CD4-positive, alpha-beta T cell treated with Interleukin-15 for 1 hour (primary cell): Measurements from ENCODE around the gene FTCD.
A peak's percentile ranks its signal among the peaks of the same experiment; 100 is the strongest.
"Not testable (repeated sequence)": the region's sequence is repeated elsewhere in the genome, so short reads cannot be mapped to it uniquely, and the experiment has no call there.

Experiments used
- DNase-seq: peaks from one replicate; pipeline ENCODE4 v3.0.0-alpha.2; 2020

FTCD gene

GRCh38 chr21:46155514-46156377 is at the start of gene FTCD:
FTCD (minus strand) TSS chr21:46155579; CDS start chr21:46155523, 56 bp downstream.
- peak; percentile 14 for DNase-seq

- no peak for DNase-seq
Measured at GRCh38 chr21:46205166-46205565, 49.8 kb upstream of the FTCD start.

GRCh38 chr21:46203203-46203600 is 47.8 kb upstream of the FTCD start:
- DNase-seq, result no peak

GRCh38 chr21:46202592-46203202 is 47.3 kb upstream of the FTCD start:
- no peak for DNase-seq

- DNase-seq, result not testable (repeated sequence)
Measured at GRCh38 chr21:46200877-46201803, 45.8 kb upstream of the FTCD start.

GRCh38 chr21:46199436-46200373 is 44.3 kb upstream of the FTCD start:
- no peak for DNase-seq

GRCh38 chr21:46196733-46197132 is 41.4 kb upstream of the FTCD start:
- DNase-seq, result peak; percentile 10

- no peak for DNase-seq
Measured at GRCh38 chr21:46195595-46196195, 40.3 kb upstream of the FTCD start.

GRCh38 chr21:46194374-46195334 is 39.3 kb upstream of the FTCD start:
- no peak for DNase-seq

GRCh38 chr21:46193829-46194373 is 38.5 kb upstream of the FTCD start:
- no peak for DNase-seq

- DNase-seq, result no peak
Measured at GRCh38 chr21:46191686-46192575, 36.6 kb upstream of the FTCD start.

GRCh38 chr21:46191257-46191685 is 35.9 kb upstream of the FTCD start:
- DNase-seq, result no peak

- DNase-seq, result no peak
Measured at GRCh38 chr21:46190491-46191131, 35.2 kb upstream of the FTCD start.

- no peak for DNase-seq
Measured at GRCh38 chr21:46189959-46190490, 34.6 kb upstream of the FTCD start.

- DNase-seq, result no peak
Measured at GRCh38 chr21:46189213-46189958, 34.0 kb upstream of the FTCD start.

- no peak for DNase-seq
Measured at GRCh38 chr21:46188226-46189212, 33.1 kb upstream of the FTCD start.
